NCI-H748 treated with DMSO at 0.1 percent for 48 hours (cell line): Measurements from ENCODE around the gene CHCHD6.

ENCODE experiments used
- DNase-seq: peaks from one replicate; lab custom pipeline; 2025; lab: John Stamatoyannopoulos, UW

The CHCHD6 gene

DNA sequence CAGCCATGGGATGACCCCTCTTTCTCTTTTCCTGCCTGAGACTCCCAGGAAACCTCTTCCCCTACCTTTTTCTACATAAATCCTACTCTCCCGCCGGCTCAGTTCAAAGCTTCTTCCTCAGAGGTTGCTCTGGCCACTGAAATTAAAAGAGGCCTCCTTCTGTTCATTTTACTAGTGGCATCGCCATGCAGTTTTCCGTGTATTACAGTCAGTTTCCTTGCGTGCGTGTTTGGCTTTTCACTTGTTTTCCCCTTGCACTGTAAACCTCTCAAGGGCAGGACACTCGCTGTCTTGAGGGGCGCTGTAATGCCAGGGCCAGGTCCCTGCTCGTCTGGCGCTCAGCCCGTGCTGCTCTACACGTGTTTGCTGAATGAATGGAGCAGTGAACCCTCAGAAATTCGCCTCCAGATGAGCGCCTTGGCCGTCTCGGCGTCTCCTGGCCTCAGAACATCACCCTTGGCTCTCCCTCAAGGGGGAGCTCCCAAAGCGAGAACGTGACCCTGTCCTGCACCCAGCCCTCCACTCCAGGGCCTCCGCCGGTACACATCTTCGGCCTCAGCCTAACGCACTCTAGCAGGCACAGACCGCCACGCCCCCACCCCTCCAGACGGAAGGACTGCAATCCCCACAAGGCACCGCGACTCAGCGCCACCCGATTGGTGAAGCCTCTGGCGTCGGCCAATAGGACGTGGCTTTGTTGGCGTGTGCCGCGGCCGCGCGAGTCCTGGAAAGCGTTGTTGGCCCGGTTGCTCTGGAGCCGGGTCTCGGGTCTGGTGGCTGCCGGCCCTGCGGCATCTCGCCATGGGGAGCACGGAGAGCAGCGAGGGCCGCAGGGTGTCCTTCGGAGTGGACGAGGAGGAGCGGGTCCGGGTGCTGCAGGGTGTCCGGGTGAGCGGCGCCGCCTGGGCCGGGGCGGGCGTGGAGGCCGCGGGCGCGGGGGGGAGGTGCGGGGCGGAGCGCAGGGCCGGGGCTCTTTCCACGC, at the start of gene CHCHD6:
Gene CHCHD6, plus strand, starts transcription at position 729 of the 982 bp plus-strand sequence. Its CDS starts 73 bp downstream, at position 802.
- DNase-seq: peak; percentile 77

GRCh38 chr3:126654571-126655383, 49.3 kb upstream of the CHCHD6 start, which contains the start of gene TXNRD3:
Gene TXNRD3 (minus strand): TSS chr3:126655124.
- peak; percentile 47 for DNase-seq

- DNase-seq: no peak
Observed at GRCh38 chr3:126655887-126656286, 48.2 kb upstream of the CHCHD6 start.

DNA sequence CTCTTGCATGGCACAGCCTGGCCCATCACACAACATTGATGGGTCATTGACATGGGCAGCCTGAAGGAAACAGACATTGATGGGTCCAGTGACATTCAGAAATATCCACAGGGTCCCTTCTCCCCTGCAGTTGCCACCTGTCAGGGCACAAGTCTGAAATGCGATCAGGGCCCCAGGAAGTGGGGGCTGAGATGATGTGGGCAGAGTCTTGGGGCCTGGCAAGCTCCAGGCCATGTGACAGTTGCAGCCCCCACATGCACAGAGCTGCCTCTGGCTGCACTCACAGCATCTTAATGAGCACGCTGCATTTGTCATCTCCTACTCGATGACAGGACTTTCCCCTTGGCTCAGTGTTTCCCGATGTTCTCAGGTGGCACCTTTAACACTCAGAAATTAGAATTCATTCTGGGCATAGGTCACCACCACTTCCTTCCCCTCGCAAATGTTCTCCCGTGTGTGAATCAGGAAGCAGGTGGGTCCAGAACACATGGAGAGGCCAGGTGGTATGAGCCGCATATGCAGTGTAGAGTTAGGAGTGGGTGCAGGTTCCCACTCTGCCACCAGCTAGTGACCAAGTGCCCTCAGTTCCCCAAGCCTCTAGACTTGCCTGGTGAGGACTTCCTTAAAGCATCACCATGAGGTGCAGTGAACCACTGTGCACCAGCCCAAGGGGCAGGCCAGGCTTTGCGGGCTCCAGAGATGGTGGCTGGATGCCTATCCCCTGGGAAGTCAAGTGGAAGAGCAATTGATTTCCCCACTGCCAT, 47.5 kb upstream of the CHCHD6 start:
- DNase-seq: no peak

GRCh38 chr3:126657901-126658300, 46.1 kb upstream of the CHCHD6 start:
- DNase-seq: no peak

- no peak for DNase-seq
Observed at GRCh38 chr3:126658584-126658983, 45.5 kb upstream of the CHCHD6 start.

GRCh38 chr3:126659915-126660886, 43.8 kb upstream of the CHCHD6 start:
- DNase-seq: no peak

- no peak for DNase-seq
Observed at GRCh38 chr3:126661532-126662364, 42.3 kb upstream of the CHCHD6 start.

DNA sequence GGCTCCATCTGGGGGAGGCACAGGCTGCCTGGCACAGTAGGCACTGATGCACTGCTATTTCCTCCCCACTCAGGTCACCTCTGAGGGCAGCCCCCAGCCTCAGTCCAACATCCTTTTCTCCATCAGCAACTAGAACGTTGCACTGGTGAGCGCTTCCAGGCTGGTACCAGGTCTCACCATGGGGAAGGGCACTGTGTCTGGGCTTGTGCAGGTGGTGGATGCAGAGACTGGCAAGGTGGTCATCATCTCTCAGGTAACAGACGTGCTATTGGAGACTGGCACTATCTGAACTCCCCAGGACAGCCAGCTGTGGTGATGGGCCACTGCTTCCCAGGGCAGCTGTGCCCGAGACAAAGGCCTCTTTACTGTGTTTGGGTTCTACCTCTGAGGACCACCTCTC, 40.8 kb upstream of the CHCHD6 start:
- DNase-seq: no peak

DNA sequence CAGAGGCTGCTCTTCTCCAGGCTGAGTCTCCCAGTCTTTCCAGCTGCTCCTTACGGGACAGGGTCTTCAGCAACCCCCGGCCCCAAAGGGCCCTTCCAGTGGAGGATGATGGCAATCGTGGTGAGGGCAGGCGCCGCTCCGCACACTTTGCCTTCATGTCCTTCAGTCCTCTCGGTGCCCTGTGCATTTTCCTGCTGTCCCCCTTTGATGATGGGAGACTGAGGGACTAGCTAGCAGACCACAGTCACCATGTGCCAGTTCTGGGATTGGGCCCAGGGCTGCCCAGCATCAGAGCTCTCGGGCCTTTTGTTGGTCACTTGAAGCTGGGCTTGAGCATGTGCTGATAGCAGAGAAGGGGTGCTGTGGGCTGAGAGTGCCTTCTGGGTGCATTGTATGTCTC, 40.3 kb upstream of the CHCHD6 start:
- DNase-seq: no peak

- DNase-seq: no peak
Observed at GRCh38 chr3:126664591-126665214, 39.3 kb upstream of the CHCHD6 start.

DNA sequence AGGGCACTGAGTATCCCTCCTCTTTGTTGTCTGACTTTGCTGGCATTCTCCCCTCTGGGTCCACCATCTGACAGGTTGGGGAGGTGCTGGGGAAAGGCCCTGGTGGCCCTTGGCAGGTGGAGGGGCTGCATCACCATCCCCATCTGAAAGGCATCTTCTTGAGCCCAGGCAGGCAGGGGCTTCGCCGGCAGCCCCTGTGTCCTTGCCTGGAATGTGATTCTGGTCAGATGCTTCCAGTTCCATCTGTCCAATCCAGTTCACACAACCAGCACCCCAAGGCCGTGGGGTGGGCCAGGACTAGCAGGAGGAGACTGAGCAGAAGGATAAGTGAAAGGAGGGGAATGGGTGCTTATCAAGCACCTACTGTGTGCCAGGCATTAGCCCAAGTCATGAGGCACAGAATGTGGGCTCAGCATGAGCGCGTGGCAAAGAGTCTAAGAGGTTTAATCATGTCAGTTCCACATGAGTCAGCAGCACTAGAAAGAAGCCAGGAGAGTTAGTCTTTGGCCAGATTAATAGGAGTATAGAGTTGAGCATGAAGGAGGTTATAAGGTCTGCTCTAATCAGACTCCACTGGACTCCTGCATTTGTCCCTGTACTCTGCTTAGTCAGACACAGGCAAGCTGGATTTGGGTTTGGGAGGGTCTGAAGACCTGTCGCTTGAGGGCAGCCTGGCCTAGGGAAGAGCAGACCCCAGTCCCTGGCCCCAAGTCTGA, 38.7 kb upstream of the CHCHD6 start:
- no peak for DNase-seq

- no peak for DNase-seq
Observed at GRCh38 chr3:126665959-126666657, 37.9 kb upstream of the CHCHD6 start.

DNA sequence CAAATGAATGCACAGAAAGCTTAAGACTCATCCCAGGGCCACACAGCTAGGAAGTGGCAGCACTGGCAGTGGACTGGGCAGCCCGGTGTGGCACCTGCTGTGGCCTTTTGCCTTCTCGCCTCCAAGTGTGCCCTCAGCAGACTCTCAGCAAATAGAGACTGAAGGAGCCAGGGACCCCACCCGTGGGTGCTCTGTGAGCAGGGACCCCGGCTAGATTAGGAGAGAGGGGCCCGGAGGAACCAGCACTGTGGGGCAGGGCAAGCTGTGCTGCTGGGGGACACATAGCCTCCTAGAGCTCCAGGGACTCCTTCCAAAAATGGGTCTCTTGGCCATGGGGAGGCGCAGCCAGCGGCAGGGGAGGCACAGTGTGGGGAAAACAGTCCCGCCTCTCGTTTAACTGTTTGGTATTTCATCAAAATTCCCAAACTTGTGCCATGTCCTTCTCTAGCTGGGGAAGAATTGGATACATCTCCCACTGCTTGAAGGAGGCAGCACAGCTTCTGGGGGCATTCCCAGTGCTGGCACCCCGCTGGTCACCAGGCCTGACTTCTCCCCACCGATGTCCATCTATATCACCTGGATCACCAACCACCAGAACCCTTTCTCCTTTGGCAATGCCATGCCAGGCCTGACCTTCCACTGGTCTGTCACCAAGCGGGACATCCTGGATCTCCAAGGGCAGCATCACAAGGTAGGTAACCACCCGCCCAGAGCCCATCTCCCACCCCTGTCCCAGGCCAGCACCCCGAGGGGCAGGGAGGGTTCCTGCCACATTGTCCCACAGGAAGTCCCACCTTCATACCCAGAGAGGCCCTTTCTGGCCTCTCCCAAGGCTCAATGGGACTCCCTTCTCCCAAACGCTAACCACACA, 37.1 kb upstream of the CHCHD6 start:
- no peak for DNase-seq

DNA sequence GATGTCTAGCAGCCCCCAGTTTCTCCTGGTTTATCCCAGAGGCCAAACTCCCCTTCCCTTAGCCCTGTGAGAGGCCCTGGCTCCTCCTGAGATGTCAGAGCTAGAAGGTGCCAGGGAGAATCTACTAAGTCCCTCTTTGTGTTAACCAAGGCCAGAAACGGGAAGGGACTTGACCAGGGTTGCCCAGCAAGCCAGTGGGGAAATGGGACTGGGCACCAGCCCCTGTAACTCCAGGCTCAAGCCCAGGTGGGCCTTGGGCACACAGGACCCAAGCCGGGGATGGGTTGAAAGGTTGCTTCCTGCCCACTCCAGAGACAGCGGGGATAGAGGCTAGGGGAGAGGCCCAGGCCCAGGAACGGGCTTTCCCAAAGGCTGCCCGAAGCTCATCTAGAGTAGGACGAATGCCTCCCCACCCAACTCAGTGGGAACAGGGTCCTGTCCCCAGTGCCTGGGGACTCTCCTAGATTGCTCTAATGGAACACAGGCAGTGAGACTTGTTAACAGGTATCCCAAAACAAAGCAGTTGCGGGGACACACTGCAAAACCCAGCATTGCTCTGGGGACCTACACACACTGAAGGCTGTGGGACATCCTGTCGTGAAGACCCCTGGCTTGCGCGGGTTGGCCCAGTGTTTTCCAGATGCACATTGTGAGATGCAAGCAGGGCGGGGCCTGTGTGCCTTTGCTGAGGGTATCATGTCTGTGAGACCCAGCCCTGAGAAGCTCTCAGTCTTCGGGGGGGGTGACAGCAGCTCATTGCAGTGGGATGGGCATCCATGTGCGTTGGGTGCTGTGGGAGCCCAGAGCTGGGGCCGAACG, 36.2 kb upstream of the CHCHD6 start:
- DNase-seq: no peak
